Activated CD4-positive, alpha-beta T cell treated with anti-CD3 and anti-CD28 coated beads, Interleukin-2, amount 50 U/mL, for 16 hours (primary cell): Measurements from ENCODE around the gene FMNL1.

Source experiments
- DNase-seq: peaks from one replicate; pipeline ENCODE4 v3.0.0-alpha.2; 2020

The FMNL1 gene

GRCh38 chr17:45222996-45223538 is 1.4 kb downstream of the FMNL1 start:
- DNase-seq, result no peak

GRCh38 chr17:45223539-45224528 is 2.1 kb downstream of the FMNL1 start:
- peak; percentile 85 for DNase-seq

GRCh38 chr17:45224671-45225050 is 3.0 kb downstream of the FMNL1 start:
- peak; percentile 42 for DNase-seq

GRCh38 chr17:45225051-45225700 is 3.5 kb downstream of the FMNL1 start:
- DNase-seq, result peak; percentile 75

- peak; percentile 99 for DNase-seq
These were observed 4.4 kb downstream of the FMNL1 start for GRCh38 chr17:45225964-45226530.

- peak; percentile 21 for DNase-seq
These were observed 4.9 kb downstream of the FMNL1 start for GRCh38 chr17:45226576-45226975.

GRCh38 chr17:45227101-45227925 is 5.6 kb downstream of the FMNL1 start:
- peak; percentile 51 for DNase-seq

- peak; percentile 26 for DNase-seq
These were observed 6.5 kb downstream of the FMNL1 start for GRCh38 chr17:45227926-45228762.

GRCh38 chr17:45228763-45229539 is 7.3 kb downstream of the FMNL1 start:
- peak; percentile 96 for DNase-seq

GRCh38 chr17:45229681-45230409 is 8.2 kb downstream of the FMNL1 start:
- peak; percentile 29 for DNase-seq

GRCh38 chr17:45230410-45230786 is 8.7 kb downstream of the FMNL1 start:
- no peak for DNase-seq

- no peak for DNase-seq
These were observed 9.2 kb downstream of the FMNL1 start for GRCh38 chr17:45230787-45231480.

GRCh38 chr17:45231481-45232116 is 9.9 kb downstream of the FMNL1 start:
- peak; percentile 22 for DNase-seq

GRCh38 chr17:45232514-45233422 is 11.1 kb downstream of the FMNL1 start:
- DNase-seq, result no peak

GRCh38 chr17:45233423-45233924 is 11.8 kb downstream of the FMNL1 start:
- DNase-seq, result no peak

GRCh38 chr17:45234641-45235415 is 13.1 kb downstream of the FMNL1 start:
- peak; percentile 38 for DNase-seq
